Smooth muscle cell (in vitro differentiated cells): ENCODE results near the gene CACNA2D2. TPM values are rescaled to one million over a fixed set of nuclear protein-coding genes. Genes with fewer than 3 reads are reported as not detected.

Source experiments
- DNase-seq: peaks from one replicate; lab custom pipeline; 2025; ENCODE audit not compliant: unreplicated experiment; lab: John Stamatoyannopoulos, UW
- H2AFZ ChIP-seq: fragments of 200-600 bp; sonication (generic); 2 replicates; pipeline ENCODE4 v1.6.0; 2016; ENCODE audit warnings: antibody characterized with exemption, low read depth, mild to moderate bottlenecking
- H3F3A ChIP-seq: fragments of 200-600 bp; sonication (generic); 2 replicates; pipeline ENCODE4 v1.6.0; 2017; ENCODE audit warnings: antibody characterized with exemption, low read depth
- H3K27ac ChIP-seq: fragments of 200-600 bp; sonication (generic); 2 replicates; pipeline ENCODE4 v1.5.1; 2016; ENCODE audit warnings: low read depth, mild to moderate bottlenecking
- H3K27me3 ChIP-seq: fragments of 200-600 bp; sonication (generic); 2 replicates; pipeline ENCODE4 v1.6.1; 2016; ENCODE audit warnings: low read depth, mild to moderate bottlenecking
- H3K36me3 ChIP-seq: fragments of 200-600 bp; sonication (generic); 2 replicates; pipeline ENCODE4 v1.5.1; 2016; ENCODE audit warnings: low read depth
- H3K4me1 ChIP-seq: fragments of 200-600 bp; sonication (generic); 2 replicates; pipeline ENCODE4 v1.5.1; 2016; ENCODE audit warnings: low read depth
- H3K4me2 ChIP-seq: fragments of 200-600 bp; sonication (generic); 2 replicates; pipeline ENCODE4 v1.6.0; 2016; ENCODE audit warnings: mild to moderate bottlenecking
- H3K4me3 ChIP-seq: fragments of 200-600 bp; sonication (generic); 2 replicates; pipeline ENCODE4 v1.5.1; 2016; ENCODE audit warnings: mild to moderate bottlenecking
- H3K79me2 ChIP-seq: fragments of 200-600 bp; sonication (generic); 2 replicates; pipeline ENCODE4 v1.6.0; 2016; ENCODE audit warnings: low read depth, mild to moderate bottlenecking
- H3K9ac ChIP-seq: fragments of 200-600 bp; sonication (generic); 2 replicates; pipeline ENCODE4 v1.6.0; 2016; ENCODE audit warnings: low read depth
- H3K9me3 ChIP-seq: fragments of 200-600 bp; sonication (generic); replicated peaks from 2 replicates; pipeline ENCODE4 v1.5.1; 2016; ENCODE audit warnings: low read depth
- H4K20me1 ChIP-seq: fragments of 200-600 bp; sonication (generic); 2 replicates; pipeline ENCODE4 v1.6.0; 2016; ENCODE audit warnings: low read depth
- CTCF ChIP-seq: fragments of 200-600 bp; sonication (generic); IDR thresholded peaks from 2 replicates; pipeline ENCODE4 v1.5.1; 2017; ENCODE audit warnings: borderline replicate concordance, mild to moderate bottlenecking, antibody characterized with exemption; ENCODE audit not compliant: insufficient read depth, poor library complexity, severe bottlenecking
- WGBS: methylation state at CpG from one replicate; pipeline ENCODE4 v1.1.7; 2016; ENCODE audit warnings: low lambda C conversion rate; 5-methylcytosine and 5-hydroxymethylcytosine counted together
- polyA plus RNA-seq: library from polyadenylated mRNA; unstranded; fragments of >200 nt; fragmentation: Nextera tagmentation; extraction: Ambion mirVana; gene quantifications from 2 replicates; pipeline ENCODE4 v1.2.1, GENCODE V29; 2016
- total RNA-seq: library from RNA; depleted of rRNA; stranded (reverse); fragments of >200 nt; gene quantifications from 2 replicates; pipeline ENCODE4 v1.2.3, GENCODE V29; 2014

CACNA2D2 gene
- total and polyA plus RNA-seq, 2 experiments from 2014 or later = 0.27 to 0.51 TPM

- H3K36me3 ChIP-seq = no peaks in the 10 kb centered on the region
- H3K27ac ChIP-seq = no peak overlapping the region
- H4K20me1 ChIP-seq = peaks cover 41% of the 10 kb centered on the region
- TF ChIP-seq CTCF = no peak
- H3K4me3 ChIP-seq = peak overlapping the region; percentile 64
- peaks cover 23% of the 10 kb centered on the region for H3K4me1 ChIP-seq
- peak overlapping the region; percentile 92 for H3K4me2 ChIP-seq
- H3K9ac ChIP-seq = peak overlapping the region; percentile 93
- H3F3A ChIP-seq = no peaks in the 10 kb centered on the region
- H3K79me2 ChIP-seq = peaks cover 39% of the 10 kb centered on the region
- H2AFZ ChIP-seq = no peak overlapping the region
- no peaks in the 10 kb centered on the region for H3K27me3 ChIP-seq
- WGBS = 85% methylated on average over 1 of the region's 1 CpG
- no peaks in the 10 kb centered on the region for H3K9me3 ChIP-seq
- no peak for DNase-seq
Observed at GRCh38 chr3:50357481-50357880, 146.0 kb downstream of the CACNA2D2 start.

GRCh38 chr3:50356553-50356952 is 146.9 kb downstream of the CACNA2D2 start:
- H3K27ac ChIP-seq = no peak overlapping the region
- WGBS = 92% methylated on average over 5 of the region's 5 CpGs
- DNase-seq = no peak
- peak overlapping the region; percentile 64 for H3K4me3 ChIP-seq
- no peaks in the 10 kb centered on the region for H3K36me3 ChIP-seq
- no peak for TF ChIP-seq CTCF
- peaks cover 25% of the 10 kb centered on the region for H3K4me1 ChIP-seq
- no peaks in the 10 kb centered on the region for H3K9me3 ChIP-seq
- H3K9ac ChIP-seq = no peak overlapping the region
- H4K20me1 ChIP-seq = peaks cover 41% of the 10 kb centered on the region
- H3F3A ChIP-seq = no peaks in the 10 kb centered on the region
- H3K4me2 ChIP-seq = peak overlapping the region; percentile 92
- H3K79me2 ChIP-seq = peaks cover 44% of the 10 kb centered on the region
- no peak overlapping the region for H2AFZ ChIP-seq
- H3K27me3 ChIP-seq = no peaks in the 10 kb centered on the region

DNA sequence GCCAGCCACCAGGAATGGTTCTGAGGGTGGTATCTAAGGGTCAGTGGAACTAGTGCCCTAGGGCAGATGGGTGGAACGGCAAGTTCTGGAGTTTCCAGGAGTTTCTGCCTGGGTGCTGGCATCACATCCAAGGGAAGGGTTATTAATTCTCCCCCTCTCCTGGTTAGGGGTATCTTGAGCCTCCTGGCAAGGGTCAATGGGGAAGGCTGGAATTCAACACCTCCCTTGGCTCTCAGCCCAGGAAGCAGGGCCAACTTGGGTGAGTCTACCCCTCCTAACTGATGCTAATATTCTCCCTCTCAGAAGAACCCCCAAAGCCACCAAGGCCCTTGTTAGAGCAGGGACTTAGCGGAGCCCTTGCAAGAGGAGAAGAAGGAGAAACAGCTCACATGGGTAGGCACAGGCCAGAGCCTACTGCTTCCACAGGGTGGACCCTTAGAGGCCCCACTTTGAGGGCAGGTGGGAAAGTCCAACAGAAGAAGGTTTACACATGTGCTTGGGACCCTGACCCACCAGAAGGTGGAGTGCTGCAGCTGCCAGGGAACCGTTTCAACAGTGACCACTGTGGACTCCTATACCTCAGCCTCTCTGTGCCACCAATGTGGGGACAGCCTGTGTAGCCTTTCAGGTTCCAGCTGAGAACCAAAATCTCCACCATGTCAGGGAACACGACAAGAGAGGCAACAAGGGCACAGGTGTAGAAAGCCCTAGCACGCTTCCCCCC is 147.4 kb downstream of the CACNA2D2 start:
- 90% methylated on average over 5 of the region's 5 CpGs for WGBS
- DNase-seq = no peak

More for the DNA sequence above, 147.4 kb downstream of the CACNA2D2 start:
- no peak for TF ChIP-seq CTCF
- Histone ChIP-seq H3K9me3 (no peaks in the 10 kb centered on the region), H3K4me1 (peaks cover 29% of the 10 kb centered on the region), H3K4me3 (peak overlapping the region; percentile 64), H2AFZ (no peak overlapping the region), H3F3A (no peaks in the 10 kb centered on the region), H3K27ac (no peak overlapping the region), H3K4me2 (peak overlapping the region; percentile 92), H3K9ac (no peak overlapping the region), H3K36me3 (no peaks in the 10 kb centered on the region), H4K20me1 (peaks cover 41% of the 10 kb centered on the region), H3K79me2 (peaks cover 48% of the 10 kb centered on the region), H3K27me3 (no peaks in the 10 kb centered on the region)
